Transverse colon (tissue), 4 donors: ENCODE results near the gene RUSF1. TPM values are rescaled to one million over a fixed set of nuclear protein-coding genes. Genes with fewer than 3 reads are reported as not detected.

Experiments used
- DNase-seq: peaks from one replicate; pipeline ENCODE4 v3.0.0-alpha.2; 2019
- H3K27ac ChIP-seq, 4 donors: fragments of 200-600 bp; sonication (generic); 2 replicates each; pipeline ENCODE4 v1.5.1; 2016 to 2018; ENCODE audit warnings: inconsistent platforms in 4 of 4
- H3K27me3 ChIP-seq: fragments of 200-600 bp; sonication (generic); 2 replicates; pipeline ENCODE4 v1.5.1; 2017; ENCODE audit warnings: inconsistent platforms
- H3K36me3 ChIP-seq, 4 donors: fragments of 200-600 bp; sonication (generic); 2 replicates each; pipeline ENCODE4 v1.5.1; 2017 to 2019; ENCODE audit warnings: inconsistent platforms in 4 of 4
- H3K4me1 ChIP-seq, 4 donors: fragments of 200-600 bp; sonication (generic); 2 replicates each; pipeline ENCODE4 v1.5.1; 2017 to 2020; ENCODE audit warnings: inconsistent platforms in 4 of 4
- H3K4me3 ChIP-seq, 4 donors: fragments of 200-600 bp; sonication (generic); 1 replicate in 1 of 4; 2 replicates in 3 of 4; pipeline versions ENCODE4 v1.5.1 to v1.6.1; 2017 to 2019; ENCODE audit warnings: inconsistent platforms in 4 of 4
- H3K9me3 ChIP-seq, 2 donors: fragments of 200-600 bp; sonication (generic); 2 replicates each; pipeline ENCODE4 v1.5.1; 2017 to 2019; ENCODE audit warnings: inconsistent platforms in 2 of 2
- CTCF ChIP-seq, 5 experiments: fragments of 200-600 bp in 3 of 5; fragments of 450-650 bp in 2 of 5; sonication (generic) in 3 of 5; IDR thresholded peaks; 1 replicate in 2 of 5; 2 replicates in 3 of 5; pipeline ENCODE4 v1.5.1; 2016 to 2017; ENCODE audit warnings: antibody characterized with exemption in 5 of 5, inconsistent platforms in 3 of 5, mild to moderate bottlenecking in 2 of 5, moderate library complexity in 1 of 5
- EP300 ChIP-seq: sonication (generic); formaldehyde crosslinking; IDR thresholded peaks from one replicate; pipeline ENCODE4 v1.6.1; 2017; ENCODE audit warnings: antibody characterized with exemption, low read depth
- POLR2A ChIP-seq: fragments of 450-650 bp; IDR thresholded peaks from one replicate; pipeline ENCODE4 v1.6.1; 2016; ENCODE audit warnings: antibody characterized with exemption, mild to moderate bottlenecking, moderate library complexity
- POLR2AphosphoS5 ChIP-seq, 3 donors: sonication (generic); formaldehyde crosslinking; IDR thresholded peaks; one replicate each; pipeline ENCODE4 v1.6.1; 2016; ENCODE audit warnings: antibody characterized with exemption in 3 of 3
- WGBS, 2 donors: methylation state at CpG; one replicate each; pipeline ENCODE4 v1.1.5; 2018; ENCODE audit warnings: low coverage in 1 of 2; 5-methylcytosine and 5-hydroxymethylcytosine counted together
- in situ Hi-C, 4 donors: fragments of 200-750 bp; cut with MboI; loops; one replicate each; pipeline versions ENCODE4 v1.15.0 to v1.15.1; 2017; ENCODE audit warnings: low sequenced_read_pairs in 3 of 4, low pct_ligation_motif_present in 1 of 4, low pct_unique_long_range_greater_than_20kb in 1 of 4
- intact Hi-C: fragments of 100-400 bp; cut with DNase I; formaldehyde crosslinking; loops from one replicate; pipeline ENCODE4 v1.15.1; 2023; ENCODE audit warnings: low total_unique reads
- total RNA-seq, 4 donors: library from RNA; depleted of rRNA; stranded (reverse); fragments of >200 nt; gene quantifications; one replicate each; pipeline ENCODE4 v1.1.0, GENCODE V29; 2016

RUSF1 gene
- total RNA-seq, 4 donors from 2014 or later: 49.2 to 86.5 (median 71.3) TPM

- intact Hi-C loops (no loop called here), in situ Hi-C loops (loop anchor here in 1 of 4 donors (25.0 kb wide), 1 partner anchor 92 kb away; the partner anchor contains the start of gene ITGAD)
- TF ChIP-seq POLR2AphosphoS5 (IDR thresholded peaks at IDR 0.05): no peak
- no peak for TF ChIP-seq CTCF (IDR thresholded peaks at IDR 0.05)
- no peak for TF ChIP-seq POLR2A
- no peak for TF ChIP-seq EP300
- H3K27me3 ChIP-seq: no peaks in the 10 kb centered on the region
- H3K4me1 ChIP-seq: peaks cover 0 to 46% (median 31%) of the 10 kb centered on the region in 4 donors
- no peaks in the 10 kb centered on the region for H3K9me3 ChIP-seq
- 88% methylated on average over 3 of the region's 3 CpGs; no CpG with 5 or more reads in 1 of the 2 donors for WGBS, 2 donors
- H3K27ac ChIP-seq: peak overlapping the region in 1 of 4 donors; percentile 17
- no peak for DNase-seq
- no peak overlapping the region for H3K4me3 ChIP-seq
- no peaks in the 10 kb centered on the region for H3K36me3 ChIP-seq
Measured at GRCh38 chr16:31478956-31479355, 29.2 kb downstream of the RUSF1 start.

GRCh38 chr16:31477220-31478216, 30.7 kb downstream of the RUSF1 start:
- Histone ChIP-seq H3K27me3 (no peaks in the 10 kb centered on the region), H3K4me1 (peaks cover 0 to 57% (median 39%) of the 10 kb centered on the region in 4 donors), H3K9me3 (no peaks in the 10 kb centered on the region), H3K4me3 (peak overlapping the region; percentile 25 to 61 (median 38)), H3K36me3 (no peaks in the 10 kb centered on the region), H3K27ac (peak overlapping the region; percentile 86 to 93 (median 90))
- DNase-seq: peak; percentile 92
- 26 to 31% methylated on average over 6 to 56 of the region's 67 CpGs for WGBS, 2 donors
- intact Hi-C loops: no loop called here
- in situ Hi-C loops: loop anchor here in 1 of 4 donors (25.0 kb wide), 1 partner anchor 90 kb away; the partner anchor contains the start of gene ITGAD
- TF ChIP-seq CTCF (IDR thresholded peaks at IDR 0.05): peak in 4 of 5 experiments; percentile 32 to 74 (median 52)
- peak; percentile 64 for TF ChIP-seq POLR2A
- peak; percentile 1 for TF ChIP-seq EP300
- peak in 2 of 3 donors; percentile 67 to 78 for TF ChIP-seq POLR2AphosphoS5 (IDR thresholded peaks at IDR 0.05)

- WGBS, 2 donors: 9 to 20% methylated on average over 11 to 58 of the region's 68 CpGs
- in situ Hi-C loops (loop anchor here in 1 of 4 donors (25.0 kb wide), 1 partner anchor 89 kb away; the partner anchor contains the start of gene ITGAD), intact Hi-C loops (no loop called here)
- H3K4me3 ChIP-seq: peak overlapping the region; percentile 25 to 61 (median 38)
- DNase-seq: peak; percentile 96
- TF ChIP-seq EP300: no peak
- no peak for TF ChIP-seq CTCF (IDR thresholded peaks at IDR 0.05)
- TF ChIP-seq POLR2AphosphoS5 (IDR thresholded peaks at IDR 0.05): peak; percentile 69 to 90 (median 85)
- TF ChIP-seq POLR2A: peak; percentile 80
- H3K27me3 ChIP-seq: no peaks in the 10 kb centered on the region
- H3K27ac ChIP-seq: peak overlapping the region; percentile 86 to 93 (median 90)
- no peaks in the 10 kb centered on the region for H3K9me3 ChIP-seq
- peaks cover 1 to 65% (median 45%) of the 10 kb centered on the region in 4 donors for H3K4me1 ChIP-seq
- H3K36me3 ChIP-seq: no peaks in the 10 kb centered on the region
Measured at GRCh38 chr16:31476303-31477219, 31.6 kb downstream of the RUSF1 start.
